OCI-LY7 (cell line): ENCODE data around the gene URM1. TPM values are rescaled to one million over a fixed set of nuclear protein-coding genes. Genes with fewer than 3 reads are reported as not detected.

Experiments
- BruUV-seq: library from RNA; stranded (reverse); fragments of 400-500 nt; replicated peaks from 2 replicates; lab custom pipeline; 2021; lab: Mats Ljungman, UMichigan
- CTCF ChIA-PET: fragments of 300-600 bp; sonication (Branson Sonifier 250); formaldehyde crosslinking; loops from one replicate; lab custom pipeline; 2022; ENCODE audit warnings: antibody characterized with exemption; ENCODE audit not compliant: unreplicated experiment; lab: Charles Lee
- POLR2A ChIA-PET: fragments of 300-600 bp; sonication (Branson Sonifier 250); formaldehyde crosslinking; loops from one replicate; lab custom pipeline; 2022; ENCODE audit warnings: antibody characterized with exemption; lab: Charles Lee
- DNase-seq: peaks from one replicate; pipeline ENCODE4 v3.0.0-alpha.2; 2015; ENCODE audit warnings: low spot score
- H2AFZ ChIP-seq: fragments of 200-600 bp; sonication (generic), shearing (Covaris generic); 2 replicates; pipeline ENCODE4 v1.6.1; 2014; ENCODE audit warnings: mild to moderate bottlenecking, antibody characterized with exemption, low read length, moderate library complexity
- H3K27ac ChIP-seq: fragments of 200-600 bp; sonication (generic); 2 replicates; pipeline ENCODE4 v1.5.1; 2014; ENCODE audit warnings: mixed run types, low read depth, mild to moderate bottlenecking, moderate library complexity, low read length, inconsistent platforms; ENCODE audit not compliant: poor library complexity, severe bottlenecking
- H3K36me3 ChIP-seq: fragments of 200-600 bp; sonication (generic); 2 replicates; pipeline ENCODE4 v1.6.1; 2014; ENCODE audit warnings: mild to moderate bottlenecking, antibody characterized with exemption, low read length, moderate library complexity, mixed read lengths; ENCODE audit not compliant: insufficient read depth
- H3K4me1 ChIP-seq: fragments of 200-600 bp; sonication (generic); 2 replicates; pipeline ENCODE4 v1.5.1; 2014; ENCODE audit warnings: mild to moderate bottlenecking, low read length; ENCODE audit not compliant: insufficient read depth, poor library complexity, severe bottlenecking
- H3K4me2 ChIP-seq: fragments of 200-600 bp; sonication (generic); 2 replicates; pipeline ENCODE4 v1.6.1; 2014; ENCODE audit warnings: mild to moderate bottlenecking, low read length
- H3K4me3 ChIP-seq: fragments of 200-600 bp; sonication (generic); 2 replicates; pipeline ENCODE4 v1.5.1; 2014; ENCODE audit warnings: mild to moderate bottlenecking, low read depth, low read length; ENCODE audit not compliant: poor library complexity, severe bottlenecking
- H3K79me2 ChIP-seq: fragments of 200-600 bp; sonication (generic); 2 replicates; pipeline ENCODE4 v1.6.1; 2016; ENCODE audit warnings: low read depth, mild to moderate bottlenecking, low read length, moderate library complexity, mixed read lengths; ENCODE audit not compliant: insufficient read depth
- H3K9me2 ChIP-seq: fragments of 200-600 bp; sonication (generic); 2 replicates; pipeline ENCODE4 v1.6.1; 2016; ENCODE audit warnings: mild to moderate bottlenecking, low read length, mixed read lengths; ENCODE audit not compliant: insufficient read depth
- H3K9me3 ChIP-seq: fragments of 200-600 bp; sonication (generic); 2 replicates; pipeline ENCODE4 v1.6.1; 2014; ENCODE audit warnings: mild to moderate bottlenecking, mixed run types, low read length, mixed read lengths
- H4K20me1 ChIP-seq: fragments of 200-600 bp; sonication (generic); 2 replicates; pipeline ENCODE4 v1.6.1; 2014; ENCODE audit warnings: mild to moderate bottlenecking, antibody characterized with exemption, low read length, moderate library complexity, mixed read lengths; ENCODE audit not compliant: insufficient read depth
- EZH2phosphoT487 ChIP-seq: fragments of 200-600 bp; sonication (generic); IDR thresholded peaks from 2 replicates; pipeline ENCODE4 v1.6.1; 2018; ENCODE audit warnings: low read depth, borderline replicate concordance, mild to moderate bottlenecking, mixed run types, antibody characterized with exemption, low read length, moderate library complexity, mixed read lengths
- intact Hi-C: fragments of 100-400 bp; cut with micrococcal nuclease; formaldehyde crosslinking; loops from one replicate; pipeline ENCODE4 v1.10.0; 2022; ENCODE audit not compliant: unreplicated experiment
- total RNA-seq, 2 experiments: library from RNA; depleted of rRNA in 1 of 2; stranded (reverse); fragments of >200 nt in 1 of 2; shearing (Covaris generic) in 1 of 2; gene quantifications; 2 replicates each; pipeline ENCODE4 v1.2.3, GENCODE V29; 2014 to 2022
- TF ChIP-seq, protein P1 (sequence below): fragments of 200-600 bp; sonication (generic); conservative IDR thresholded peaks from 2 replicates; pipeline ENCODE4 v1.5.1; 2014; ENCODE audit warnings: mild to moderate bottlenecking, antibody characterized with exemption, low read length, moderate library complexity, mixed read lengths

Gene URM1
- total RNA-seq, 2 experiments from 2014 or later = 58.5 to 60.8 TPM

DNA sequence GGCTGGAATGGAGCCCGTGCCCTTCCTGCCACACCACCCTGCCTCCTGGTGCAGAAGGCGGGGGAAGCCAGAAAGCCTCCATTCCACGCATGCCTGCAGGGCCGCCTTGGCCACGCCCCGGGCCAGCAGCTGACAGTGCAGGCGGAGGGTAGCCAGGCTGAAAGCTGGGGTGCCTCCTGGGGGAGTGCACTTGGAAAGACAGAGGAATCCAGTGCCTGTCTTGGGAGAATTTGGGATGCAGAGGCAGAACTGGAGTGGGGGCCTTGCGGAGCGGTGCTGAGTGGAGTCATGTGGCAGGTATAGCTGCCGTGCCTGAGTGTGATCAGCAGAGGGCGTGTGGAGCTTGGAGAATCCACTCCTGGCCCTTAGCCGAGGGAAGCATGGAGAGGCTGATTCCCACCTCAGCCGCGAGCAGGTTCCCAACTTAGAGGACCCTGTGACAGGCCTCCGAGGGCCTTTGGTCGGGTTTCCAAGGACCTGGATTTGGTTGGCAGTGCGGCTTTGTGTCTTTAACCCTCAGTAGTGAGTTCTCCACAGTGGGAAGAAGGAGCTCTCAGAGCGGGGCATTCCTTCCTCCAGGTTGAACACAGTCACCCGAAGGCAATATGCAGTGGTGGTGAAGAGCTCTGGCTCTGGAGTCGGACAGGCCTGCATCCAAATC lies 9.1 kb upstream of the URM1 start:
- no peak overlapping the region; the same call in 1 of the 2 replicates for H2AFZ ChIP-seq
- intact Hi-C loops = loop anchor here (1.0 kb wide), 1 partner anchor 50 kb away; no protein-coding TSS in a partner anchor
- no peak for TF ChIP-seq EZH2phosphoT487
- TF ChIP-seq, protein P1, sequence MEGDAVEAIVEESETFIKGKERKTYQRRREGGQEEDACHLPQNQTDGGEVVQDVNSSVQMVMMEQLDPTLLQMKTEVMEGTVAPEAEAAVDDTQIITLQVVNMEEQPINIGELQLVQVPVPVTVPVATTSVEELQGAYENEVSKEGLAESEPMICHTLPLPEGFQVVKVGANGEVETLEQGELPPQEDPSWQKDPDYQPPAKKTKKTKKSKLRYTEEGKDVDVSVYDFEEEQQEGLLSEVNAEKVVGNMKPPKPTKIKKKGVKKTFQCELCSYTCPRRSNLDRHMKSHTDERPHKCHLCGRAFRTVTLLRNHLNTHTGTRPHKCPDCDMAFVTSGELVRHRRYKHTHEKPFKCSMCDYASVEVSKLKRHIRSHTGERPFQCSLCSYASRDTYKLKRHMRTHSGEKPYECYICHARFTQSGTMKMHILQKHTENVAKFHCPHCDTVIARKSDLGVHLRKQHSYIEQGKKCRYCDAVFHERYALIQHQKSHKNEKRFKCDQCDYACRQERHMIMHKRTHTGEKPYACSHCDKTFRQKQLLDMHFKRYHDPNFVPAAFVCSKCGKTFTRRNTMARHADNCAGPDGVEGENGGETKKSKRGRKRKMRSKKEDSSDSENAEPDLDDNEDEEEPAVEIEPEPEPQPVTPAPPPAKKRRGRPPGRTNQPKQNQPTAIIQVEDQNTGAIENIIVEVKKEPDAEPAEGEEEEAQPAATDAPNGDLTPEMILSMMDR = peak; percentile 89
- no peaks in the 10 kb centered on the region for H3K9me2 ChIP-seq
- DNase-seq = peak; percentile 73
- no peaks in the 10 kb centered on the region for H4K20me1 ChIP-seq
- ChIA-PET CTCF (interaction anchor here (0.6 to 1.2 kb wide), 3 partner anchors 9 to 77 kb away, joined by 3 to 4 read pairs (median 3); partner anchors contain the start of gene URM1), POLR2A (interaction anchor here (1.3 to 1.7 kb wide), 2 partner anchors 9 to 54 kb away, joined by 3 to 4 read pairs; partner anchors contain the start of gene URM1)
- H3K79me2 ChIP-seq = no peaks in the 10 kb centered on the region
- H3K27ac ChIP-seq = no peak overlapping the region
- H3K9me3 ChIP-seq = no peaks in the 10 kb centered on the region
- H3K4me3 ChIP-seq = no peak overlapping the region
- H3K4me1 ChIP-seq = no peaks in the 10 kb centered on the region
- no peak overlapping the region; the same call in 1 of the 2 replicates for H3K4me2 ChIP-seq
- BruUV-seq = no TSS peak
- no peaks in the 10 kb centered on the region for H3K36me3 ChIP-seq

DNA sequence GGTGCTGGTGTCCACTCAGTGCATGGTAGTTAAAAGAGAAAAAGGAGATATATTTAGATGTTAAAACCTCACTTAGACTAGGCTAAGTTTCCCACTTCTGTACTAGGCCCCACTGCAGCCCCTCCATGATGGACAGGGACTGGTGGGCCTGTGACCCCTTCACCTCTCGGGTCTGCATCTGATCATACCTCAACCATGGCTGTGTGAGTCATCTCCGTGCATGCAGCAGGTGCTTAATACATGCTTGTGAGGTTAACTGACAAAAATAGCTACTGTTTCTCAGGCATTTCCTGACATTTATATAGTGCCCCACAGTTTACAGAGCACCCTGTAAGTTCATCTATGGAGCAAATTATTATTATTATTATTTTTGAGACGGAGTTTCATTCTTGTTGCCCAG lies 8.4 kb upstream of the URM1 start:
- POLR2A ChIA-PET = interaction anchor here (0.6 to 1.7 kb wide), 2 partner anchors 8 to 85 kb away, joined by 3 to 4 read pairs; partner anchors contain the start of gene URM1
- H3K36me3 ChIP-seq = no peaks in the 10 kb centered on the region
- no peak overlapping the region for H3K4me3 ChIP-seq
- no peak overlapping the region for H3K27ac ChIP-seq
- no peak overlapping the region for H2AFZ ChIP-seq
- no TSS peak for BruUV-seq
- intact Hi-C loops = loop anchor here (1.0 kb wide), 1 partner anchor 50 kb away; no protein-coding TSS in a partner anchor
- no peaks in the 10 kb centered on the region for H3K9me2 ChIP-seq
- no peaks in the 10 kb centered on the region for H4K20me1 ChIP-seq
- no peak for DNase-seq
- no peaks in the 10 kb centered on the region for H3K79me2 ChIP-seq
- CTCF ChIA-PET = interaction anchor here (0.9 to 1.2 kb wide), 2 partner anchors 21 to 76 kb away, joined by 3 to 4 read pairs; no protein-coding TSS in a partner anchor
- no peaks in the 10 kb centered on the region for H3K9me3 ChIP-seq
- H3K4me2 ChIP-seq = no peak overlapping the region
- TF ChIP-seq EZH2phosphoT487 = no peak
- TF ChIP-seq, protein P1 = no peak
- H3K4me1 ChIP-seq = no peaks in the 10 kb centered on the region

DNA sequence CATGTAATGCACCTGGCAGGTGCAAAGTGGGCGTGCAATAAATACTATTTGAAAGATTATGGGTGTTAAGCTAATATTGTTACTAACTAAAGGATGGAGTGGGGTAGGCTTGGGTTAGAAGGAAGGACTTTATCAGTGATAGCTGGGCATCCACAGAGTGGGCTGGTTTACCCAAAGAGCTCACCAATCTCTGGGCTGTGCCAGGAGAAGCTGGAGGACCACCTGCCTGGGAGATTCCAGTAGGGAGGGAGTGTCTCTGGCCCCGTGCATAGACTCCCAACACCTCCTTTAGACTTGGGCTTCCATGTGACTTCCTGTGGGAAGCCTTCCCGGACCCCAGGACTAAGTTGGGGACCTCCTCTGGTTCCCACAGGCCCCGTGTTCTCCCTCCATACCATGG lies 5.6 kb upstream of the URM1 start:
- CTCF ChIA-PET = no interaction called here
- Histone ChIP-seq H3K4me2 (no peak overlapping the region), H3K9me3 (no peaks in the 10 kb centered on the region)

More for the DNA sequence above, 5.6 kb upstream of the URM1 start:
- DNase-seq = no peak
- peaks cover 4% of the 10 kb centered on the region for H3K4me1 ChIP-seq
- no peak overlapping the region for H3K4me3 ChIP-seq
- H3K27ac ChIP-seq = no peak overlapping the region
- no peaks in the 10 kb centered on the region for H3K9me2 ChIP-seq
- H4K20me1 ChIP-seq = no peaks in the 10 kb centered on the region
- H3K36me3 ChIP-seq = no peaks in the 10 kb centered on the region
- POLR2A ChIA-PET = no interaction called here
- no peaks in the 10 kb centered on the region for H3K79me2 ChIP-seq
- H2AFZ ChIP-seq = no peak overlapping the region
- TF ChIP-seq, protein P1 = no peak
- BruUV-seq = no TSS peak
- intact Hi-C loops = no loop called here
